Esophagus muscularis mucosa (tissue), 3 donors: Measurements from ENCODE around the gene GIPC1.

Experiments
- CTCF ChIP-seq, 3 experiments: fragments of 200-600 bp in 2 of 3; fragments of 450-650 bp in 1 of 3; sonication (generic) in 2 of 3; IDR thresholded peaks; one replicate each; pipeline ENCODE4 v1.5.1; 2017 to 2019; ENCODE audit warnings: antibody characterized with exemption in 3 of 3, mild to moderate bottlenecking in 2 of 3, moderate library complexity in 1 of 3
- POLR2A ChIP-seq: fragments of 450-650 bp; IDR thresholded peaks from one replicate; pipeline ENCODE4 v1.6.1; 2017; ENCODE audit warnings: antibody characterized with exemption, moderate library complexity, mild to moderate bottlenecking, low read depth

- TF ChIP-seq CTCF (IDR thresholded peaks at IDR 0.05) (no peak), POLR2A (no peak)
Observed at GRCh38 chr19:14517446-14517839, 21.5 kb upstream of the GIPC1 start.
